ENCODE results near the gene ELMO1. TPM values are rescaled to one million over a fixed set of nuclear protein-coding genes. Genes with fewer than 3 reads are reported as not detected.

The ELMO1 gene
- total and polyA plus RNA-seq, 2 donors from 2014 or later: 6.0 to 35.4 TPM

- FAIRE-seq (no peak), DNase-seq (no peak)
- Histone ChIP-seq H3K27ac (ENCODE audit: low read depth in 2 of 2, low read length in 2 of 2) (no peak overlapping the region), H3K9ac (ENCODE audit: low read length in 3 of 3) (no peak overlapping the region), H3K27me3 (ENCODE audit: control insufficient read depth, insufficient read depth, low read length) (no peaks in the 10 kb centered on the region), H3K9me3 (ENCODE audit: control insufficient read depth in 2 of 3, insufficient read depth in 1 of 3, low read length in 3 of 3) (no peaks in the 10 kb centered on the region), H3K4me1 (ENCODE audit: control insufficient read depth in 2 of 3, insufficient read depth in 2 of 3, low read depth in 1 of 3, low read length in 3 of 3) (no peaks in the 10 kb centered on the region), H3K4me3 (ENCODE audit: low read length in 3 of 3) (no peak overlapping the region), H3K36me3 (ENCODE audit: control insufficient read depth in 2 of 3, insufficient read depth in 3 of 3, low read length in 3 of 3) (no peaks in the 10 kb centered on the region)
- intact Hi-C loops (cut with DNase I): no loop called here
- TF ChIP-seq CTCF (IDR thresholded peaks at IDR 0.05; ENCODE audit: borderline replicate concordance, extremely low read depth, insufficient read depth): no peak
Observed at GRCh38 chr7:37435156-37435855, 13.4 kb downstream of the ELMO1 start.

GRCh38 chr7:37434529-37434928 lies 14.1 kb downstream of the ELMO1 start:
- TF ChIP-seq CTCF (IDR thresholded peaks at IDR 0.05; ENCODE audit: borderline replicate concordance, extremely low read depth, insufficient read depth): no peak
- DNase-seq (no peak), FAIRE-seq (no peak)
- no peak overlapping the region for H3K4me3 ChIP-seq (ENCODE audit: low read length in 3 of 3)
- intact Hi-C loops (cut with DNase I): no loop called here
- H3K36me3 ChIP-seq (ENCODE audit: control insufficient read depth in 2 of 3, insufficient read depth in 3 of 3, low read length in 3 of 3): no peaks in the 10 kb centered on the region
- H3K27me3 ChIP-seq (ENCODE audit: control insufficient read depth, insufficient read depth, low read length): no peaks in the 10 kb centered on the region
- no peaks in the 10 kb centered on the region for H3K9me3 ChIP-seq (ENCODE audit: control insufficient read depth in 2 of 3, insufficient read depth in 1 of 3, low read length in 3 of 3)
- no peak overlapping the region for H3K27ac ChIP-seq (ENCODE audit: low read depth in 2 of 2, low read length in 2 of 2)
- no peaks in the 10 kb centered on the region for H3K4me1 ChIP-seq (ENCODE audit: control insufficient read depth in 2 of 3, insufficient read depth in 2 of 3, low read depth in 1 of 3, low read length in 3 of 3)
- H3K9ac ChIP-seq (ENCODE audit: low read length in 3 of 3): no peak overlapping the region

GRCh38 chr7:37433166-37433565 lies 15.5 kb downstream of the ELMO1 start:
- H3K9me3 ChIP-seq (ENCODE audit: control insufficient read depth in 2 of 3, insufficient read depth in 1 of 3, low read length in 3 of 3): no peaks in the 10 kb centered on the region
- intact Hi-C loops (cut with DNase I): no loop called here
- TF ChIP-seq CTCF (IDR thresholded peaks at IDR 0.05; ENCODE audit: borderline replicate concordance, extremely low read depth, insufficient read depth): no peak
- H3K36me3 ChIP-seq (ENCODE audit: control insufficient read depth in 2 of 3, insufficient read depth in 3 of 3, low read length in 3 of 3): no peaks in the 10 kb centered on the region
- H3K4me3 ChIP-seq (ENCODE audit: low read length in 3 of 3): no peak overlapping the region
- FAIRE-seq (no peak), DNase-seq (no peak)
- no peaks in the 10 kb centered on the region for H3K27me3 ChIP-seq (ENCODE audit: control insufficient read depth, insufficient read depth, low read length)
- no peak overlapping the region for H3K9ac ChIP-seq (ENCODE audit: low read length in 3 of 3)
- H3K4me1 ChIP-seq (ENCODE audit: control insufficient read depth in 2 of 3, insufficient read depth in 2 of 3, low read depth in 1 of 3, low read length in 3 of 3): no peaks in the 10 kb centered on the region
- no peak overlapping the region for H3K27ac ChIP-seq (ENCODE audit: low read depth in 2 of 2, low read length in 2 of 2)

Measured in kidney (tissue), 14 donors.